Progenitor cell of endocrine pancreas (in vitro differentiated cells): ENCODE results near the gene PROC. TPM values are rescaled to one million over a fixed set of nuclear protein-coding genes. Genes with fewer than 3 reads are reported as not detected.

Source experiments
- DNase-seq: peaks from one replicate; pipeline ENCODE4 v3.0.0; 2021; ENCODE audit warnings: low spot score; ENCODE audit not compliant: unreplicated experiment
- H3K27ac Mint-ChIP-seq: 2 replicates; pipeline ENCODE4 v1.8.0; 2021; ENCODE audit warnings: mild to moderate bottlenecking, moderate library complexity, mixed read lengths
- H3K27me3 Mint-ChIP-seq: 2 replicates; pipeline ENCODE4 v1.8.0; 2021; ENCODE audit warnings: mixed read lengths
- H3K36me3 Mint-ChIP-seq: 2 replicates; pipeline ENCODE4 v1.8.0; 2022; ENCODE audit warnings: mixed read lengths; ENCODE audit not compliant: insufficient read depth
- H3K4me1 Mint-ChIP-seq: 2 replicates; pipeline ENCODE4 v1.8.0; 2021; ENCODE audit warnings: low read depth, mixed read lengths
- H3K4me3 Mint-ChIP-seq: 2 replicates; pipeline ENCODE4 v1.8.0; 2021; ENCODE audit warnings: low read depth, mild to moderate bottlenecking, moderate library complexity, mixed read lengths
- H3K9me3 Mint-ChIP-seq: 2 replicates; pipeline ENCODE4 v1.8.0; 2021; ENCODE audit warnings: low read depth, mixed read lengths
- total RNA-seq: library from RNA; stranded (reverse); gene quantifications from 2 replicates; pipeline ENCODE4 v1.2.1, GENCODE V29; 2021
- TF ChIP-seq, protein P1 (sequence below): fragments of 200-600 bp; sonication (generic); IDR thresholded peaks from one replicate; pipeline ENCODE4 v1.5.0; 2021; ENCODE audit warnings: antibody characterized with exemption, mild to moderate bottlenecking; ENCODE audit not compliant: unreplicated experiment

Gene PROC
- total RNA-seq, 1 donor from 2014 or later, result 18.7 TPM

DNA sequence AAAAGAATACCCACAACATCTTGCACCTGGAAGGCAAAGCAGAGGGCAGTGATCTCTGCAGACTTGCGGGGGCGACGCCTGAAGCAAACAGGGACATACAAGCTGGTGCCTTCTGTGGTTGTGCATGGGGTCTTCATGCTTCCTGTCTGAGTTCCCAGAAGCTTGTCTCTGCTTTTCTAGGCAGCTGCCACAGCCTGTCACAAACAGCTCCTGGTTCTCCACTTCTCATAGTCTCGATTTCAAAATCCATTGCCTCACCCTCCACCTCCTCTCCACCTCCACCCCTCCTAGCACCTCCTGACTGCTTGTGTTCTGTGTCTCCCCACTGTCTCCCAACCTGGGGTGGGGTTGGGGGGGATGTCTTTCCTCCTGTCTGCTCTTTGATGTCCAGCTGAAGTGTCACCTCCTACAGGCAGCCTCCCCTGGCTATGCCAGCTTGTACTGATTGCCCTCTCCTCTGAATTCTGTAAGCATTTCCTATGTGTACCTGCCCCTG, 1.7 kb upstream of the PROC start:
- Mint-ChIP-seq H3K27ac (peak overlapping the region; percentile 63), H3K27me3 (peaks cover 39% of the 10 kb centered on the region)

DNA sequence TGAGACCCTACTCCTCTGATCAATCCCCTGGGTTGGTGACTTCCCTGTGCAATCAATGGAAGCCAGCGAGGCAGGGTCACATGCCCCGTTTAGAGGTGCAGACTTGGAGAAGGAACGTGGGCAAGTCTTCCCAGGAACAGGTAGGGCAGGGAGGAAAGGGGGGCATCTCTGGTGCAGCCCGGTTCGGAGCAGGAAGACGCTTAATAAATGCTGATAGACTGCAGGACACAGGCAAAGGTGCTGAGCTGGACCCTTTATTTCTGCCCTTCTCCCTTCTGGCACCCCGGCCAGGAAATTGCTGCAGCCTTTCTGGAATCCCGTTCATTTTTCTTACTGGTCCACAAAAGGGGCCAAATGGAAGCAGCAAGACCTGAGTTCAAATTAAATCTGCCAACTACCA, 821 bp upstream of the PROC start:
- TF ChIP-seq, protein P1, sequence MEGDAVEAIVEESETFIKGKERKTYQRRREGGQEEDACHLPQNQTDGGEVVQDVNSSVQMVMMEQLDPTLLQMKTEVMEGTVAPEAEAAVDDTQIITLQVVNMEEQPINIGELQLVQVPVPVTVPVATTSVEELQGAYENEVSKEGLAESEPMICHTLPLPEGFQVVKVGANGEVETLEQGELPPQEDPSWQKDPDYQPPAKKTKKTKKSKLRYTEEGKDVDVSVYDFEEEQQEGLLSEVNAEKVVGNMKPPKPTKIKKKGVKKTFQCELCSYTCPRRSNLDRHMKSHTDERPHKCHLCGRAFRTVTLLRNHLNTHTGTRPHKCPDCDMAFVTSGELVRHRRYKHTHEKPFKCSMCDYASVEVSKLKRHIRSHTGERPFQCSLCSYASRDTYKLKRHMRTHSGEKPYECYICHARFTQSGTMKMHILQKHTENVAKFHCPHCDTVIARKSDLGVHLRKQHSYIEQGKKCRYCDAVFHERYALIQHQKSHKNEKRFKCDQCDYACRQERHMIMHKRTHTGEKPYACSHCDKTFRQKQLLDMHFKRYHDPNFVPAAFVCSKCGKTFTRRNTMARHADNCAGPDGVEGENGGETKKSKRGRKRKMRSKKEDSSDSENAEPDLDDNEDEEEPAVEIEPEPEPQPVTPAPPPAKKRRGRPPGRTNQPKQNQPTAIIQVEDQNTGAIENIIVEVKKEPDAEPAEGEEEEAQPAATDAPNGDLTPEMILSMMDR, result no peak
- peak overlapping the region; percentile 12 for H3K4me3 Mint-ChIP-seq
- H3K36me3 Mint-ChIP-seq, result no peaks in the 10 kb centered on the region
- peaks cover 22% of the 10 kb centered on the region for H3K4me1 Mint-ChIP-seq
- H3K27me3 Mint-ChIP-seq, result peaks cover 47% of the 10 kb centered on the region
- DNase-seq, result no peak
- H3K27ac Mint-ChIP-seq, result no peak overlapping the region
- H3K9me3 Mint-ChIP-seq, result peaks cover 3% of the 10 kb centered on the region

More for the DNA sequence above, 1.7 kb upstream of the PROC start:
- Mint-ChIP-seq H3K4me3 (peak overlapping the region; percentile 50), H3K9me3 (peaks cover 3% of the 10 kb centered on the region), H3K4me1 (peaks cover 27% of the 10 kb centered on the region), H3K36me3 (no peaks in the 10 kb centered on the region)
- no peak for DNase-seq
- TF ChIP-seq, protein P1, result no peak

DNA sequence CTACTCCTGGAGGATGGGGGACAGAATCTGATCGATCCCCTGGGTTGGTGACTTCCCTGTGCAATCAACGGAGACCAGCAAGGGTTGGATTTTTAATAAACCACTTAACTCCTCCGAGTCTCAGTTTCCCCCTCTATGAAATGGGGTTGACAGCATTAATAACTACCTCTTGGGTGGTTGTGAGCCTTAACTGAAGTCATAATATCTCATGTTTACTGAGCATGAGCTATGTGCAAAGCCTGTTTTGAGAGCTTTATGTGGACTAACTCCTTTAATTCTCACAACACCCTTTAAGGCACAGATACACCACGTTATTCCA, 844 bp downstream of the PROC start:
- DNase-seq, result no peak
- Mint-ChIP-seq H3K27me3 (peaks cover 57% of the 10 kb centered on the region), H3K4me1 (peaks cover 28% of the 10 kb centered on the region), H3K36me3 (no peaks in the 10 kb centered on the region), H3K27ac (no peak overlapping the region), H3K4me3 (no peak overlapping the region), H3K9me3 (no peaks in the 10 kb centered on the region)
- TF ChIP-seq, protein P1, result no peak

DNA sequence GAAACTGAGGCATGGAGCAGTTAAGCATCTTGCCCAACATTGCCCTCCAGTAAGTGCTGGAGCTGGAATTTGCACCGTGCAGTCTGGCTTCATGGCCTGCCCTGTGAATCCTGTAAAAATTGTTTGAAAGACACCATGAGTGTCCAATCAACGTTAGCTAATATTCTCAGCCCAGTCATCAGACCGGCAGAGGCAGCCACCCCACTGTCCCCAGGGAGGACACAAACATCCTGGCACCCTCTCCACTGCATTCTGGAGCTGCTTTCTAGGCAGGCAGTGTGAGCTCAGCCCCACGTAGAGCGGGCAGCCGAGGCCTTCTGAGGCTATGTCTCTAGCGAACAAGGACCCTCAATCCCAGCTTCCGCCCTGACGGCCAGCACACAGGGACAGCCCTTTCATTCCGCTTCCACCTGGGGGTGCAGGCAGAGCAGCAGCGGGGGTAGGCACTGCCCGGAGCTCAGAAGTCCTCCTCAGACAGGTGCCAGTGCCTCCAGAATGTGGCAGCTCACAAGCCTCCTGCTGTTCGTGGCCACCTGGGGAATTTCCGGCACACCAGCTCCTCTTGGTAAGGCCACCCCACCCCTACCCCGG, 1.3 kb downstream of the PROC start:
- DNase-seq, result no peak
- Mint-ChIP-seq H3K4me3 (no peak overlapping the region), H3K9me3 (no peaks in the 10 kb centered on the region), H3K27ac (no peak overlapping the region), H3K36me3 (no peaks in the 10 kb centered on the region), H3K4me1 (peaks cover 28% of the 10 kb centered on the region), H3K27me3 (peaks cover 56% of the 10 kb centered on the region)
- TF ChIP-seq, protein P1, result no peak

DNA sequence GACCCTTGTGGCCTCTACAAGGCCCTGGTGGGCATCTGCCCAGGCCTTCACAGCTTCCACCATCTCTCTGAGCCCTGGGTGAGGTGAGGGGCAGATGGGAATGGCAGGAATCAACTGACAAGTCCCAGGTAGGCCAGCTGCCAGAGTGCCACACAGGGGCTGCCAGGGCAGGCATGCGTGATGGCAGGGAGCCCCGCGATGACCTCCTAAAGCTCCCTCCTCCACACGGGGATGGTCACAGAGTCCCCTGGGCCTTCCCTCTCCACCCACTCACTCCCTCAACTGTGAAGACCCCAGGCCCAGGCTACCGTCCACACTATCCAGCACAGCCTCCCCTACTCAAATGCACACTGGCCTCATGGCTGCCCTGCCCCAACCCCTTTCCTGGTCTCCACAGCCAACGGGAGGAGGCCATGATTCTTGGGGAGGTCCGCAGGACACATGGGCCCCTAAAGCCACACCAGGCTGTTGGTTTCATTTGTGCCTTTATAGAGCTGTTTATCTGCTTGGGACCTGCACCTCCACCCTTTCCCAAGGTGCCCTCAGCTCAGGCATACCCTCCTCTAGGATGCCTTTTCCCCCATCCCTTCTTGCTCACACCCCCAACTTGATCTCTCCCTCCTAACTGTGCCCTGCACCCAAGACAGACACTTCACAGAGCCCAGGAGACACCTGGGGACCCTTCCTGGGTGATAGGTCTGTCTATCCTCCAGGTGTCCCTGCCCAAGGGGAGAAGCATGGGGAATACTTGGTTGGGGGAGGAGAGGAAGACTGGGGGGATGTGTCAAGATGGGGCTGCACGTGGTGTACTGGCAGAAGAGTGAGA, 2.0 kb downstream of the PROC start:
- H3K27me3 Mint-ChIP-seq, result peaks cover 56% of the 10 kb centered on the region
- H3K4me1 Mint-ChIP-seq, result peaks cover 28% of the 10 kb centered on the region
- no peak for DNase-seq
- no peak overlapping the region for H3K4me3 Mint-ChIP-seq
- H3K27ac Mint-ChIP-seq, result no peak overlapping the region
- H3K36me3 Mint-ChIP-seq, result no peaks in the 10 kb centered on the region
- TF ChIP-seq, protein P1, result no peak
- H3K9me3 Mint-ChIP-seq, result no peaks in the 10 kb centered on the region
